Measurements from ENCODE around the gene LRP2.

DNA sequence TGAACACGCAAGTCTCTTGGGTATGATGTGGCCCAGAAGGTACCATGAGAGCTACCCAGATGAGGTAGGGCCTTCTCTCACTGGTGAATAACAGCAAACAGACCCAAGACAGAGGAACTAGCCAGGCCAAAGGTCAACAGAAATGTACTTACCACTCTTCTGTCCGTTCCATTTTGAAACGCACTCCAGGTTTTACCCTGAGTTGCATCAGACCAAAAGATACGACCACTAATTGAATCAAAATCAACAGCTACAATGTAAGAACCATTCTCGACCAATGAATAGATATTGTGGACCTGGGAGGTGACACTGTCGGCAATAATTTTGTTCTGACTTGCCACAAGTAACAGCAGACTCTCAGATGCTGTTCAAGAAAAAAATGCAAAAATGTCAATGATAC, 124.4 kb downstream of the LRP2 start:
- TF ChIP-seq, protein P1, sequence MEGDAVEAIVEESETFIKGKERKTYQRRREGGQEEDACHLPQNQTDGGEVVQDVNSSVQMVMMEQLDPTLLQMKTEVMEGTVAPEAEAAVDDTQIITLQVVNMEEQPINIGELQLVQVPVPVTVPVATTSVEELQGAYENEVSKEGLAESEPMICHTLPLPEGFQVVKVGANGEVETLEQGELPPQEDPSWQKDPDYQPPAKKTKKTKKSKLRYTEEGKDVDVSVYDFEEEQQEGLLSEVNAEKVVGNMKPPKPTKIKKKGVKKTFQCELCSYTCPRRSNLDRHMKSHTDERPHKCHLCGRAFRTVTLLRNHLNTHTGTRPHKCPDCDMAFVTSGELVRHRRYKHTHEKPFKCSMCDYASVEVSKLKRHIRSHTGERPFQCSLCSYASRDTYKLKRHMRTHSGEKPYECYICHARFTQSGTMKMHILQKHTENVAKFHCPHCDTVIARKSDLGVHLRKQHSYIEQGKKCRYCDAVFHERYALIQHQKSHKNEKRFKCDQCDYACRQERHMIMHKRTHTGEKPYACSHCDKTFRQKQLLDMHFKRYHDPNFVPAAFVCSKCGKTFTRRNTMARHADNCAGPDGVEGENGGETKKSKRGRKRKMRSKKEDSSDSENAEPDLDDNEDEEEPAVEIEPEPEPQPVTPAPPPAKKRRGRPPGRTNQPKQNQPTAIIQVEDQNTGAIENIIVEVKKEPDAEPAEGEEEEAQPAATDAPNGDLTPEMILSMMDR (conservative IDR thresholded peaks at IDR 0.05 in 1 of 2, IDR thresholded peaks at IDR 0.05 in 1 of 2; ENCODE audit: low read depth in 1 of 2, low read length in 2 of 2): no peak
- no peak for TF ChIP-seq EZH2 (IDR thresholded peaks at IDR 0.05; ENCODE audit: low read length, missing control alignments)
